ENCODE results near the gene ZNF185.

The ZNF185 gene

DNA sequence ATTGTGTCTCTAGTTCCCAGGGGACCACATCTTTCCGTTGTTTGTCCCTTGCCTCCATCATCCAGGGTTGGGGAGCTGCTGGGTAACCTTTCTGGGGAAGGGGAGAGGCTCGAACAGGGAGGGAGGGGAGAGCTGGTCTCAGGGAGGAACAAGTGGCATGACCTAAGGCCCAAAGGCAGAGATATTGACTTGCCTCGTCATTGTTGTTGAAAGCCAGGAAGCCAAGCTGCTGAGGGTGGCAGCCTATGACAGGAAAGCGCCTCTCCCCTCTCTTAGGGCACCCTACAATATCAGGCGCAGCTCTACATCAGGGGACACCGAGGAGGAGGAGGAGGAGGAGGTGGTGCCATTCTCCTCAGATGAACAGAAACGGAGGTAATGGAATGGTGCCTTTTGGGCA, 20.8 kb downstream of the ZNF185 start:
- no peak for DNase-seq

DNA sequence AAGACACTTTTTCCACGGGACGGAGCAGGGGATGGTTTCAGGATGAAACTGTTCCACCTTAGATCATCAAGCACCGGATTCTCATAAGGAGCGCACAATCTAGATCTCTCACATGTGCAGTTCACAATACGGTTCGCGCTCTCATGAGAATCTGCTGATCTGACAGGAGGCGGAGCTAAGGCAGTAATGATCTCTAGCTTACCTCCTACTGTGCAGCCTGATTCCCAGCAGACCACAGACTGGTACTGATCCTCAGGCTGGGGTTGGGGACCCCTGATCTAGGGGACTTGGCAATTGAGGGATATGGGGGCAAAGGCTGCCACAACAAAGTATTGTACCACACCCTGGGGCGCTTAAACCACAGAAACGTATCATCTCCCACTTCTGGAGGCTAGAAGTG, 25.7 kb downstream of the ZNF185 start:
- DNase-seq: no peak

DNA sequence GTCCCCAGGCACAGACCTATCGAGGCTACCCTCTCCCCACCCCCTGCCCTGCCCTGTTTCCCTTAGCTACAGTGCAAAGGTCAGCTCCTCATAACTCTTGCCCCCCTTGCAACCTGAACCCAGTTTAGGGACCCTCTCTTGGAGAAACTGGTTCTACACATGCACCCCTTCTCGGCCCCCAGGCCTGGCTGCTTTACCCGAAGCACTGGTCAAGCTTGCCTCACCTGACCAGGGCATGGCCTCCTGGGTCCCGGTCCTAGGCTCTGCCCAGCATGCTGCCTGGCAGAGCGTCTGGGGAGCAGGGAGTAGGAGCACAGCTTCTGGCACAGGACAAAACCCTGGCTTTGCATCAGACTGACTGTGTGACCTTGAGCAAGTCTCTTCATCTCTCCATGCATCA, 28.0 kb downstream of the ZNF185 start:
- DNase-seq: no peak

DNA sequence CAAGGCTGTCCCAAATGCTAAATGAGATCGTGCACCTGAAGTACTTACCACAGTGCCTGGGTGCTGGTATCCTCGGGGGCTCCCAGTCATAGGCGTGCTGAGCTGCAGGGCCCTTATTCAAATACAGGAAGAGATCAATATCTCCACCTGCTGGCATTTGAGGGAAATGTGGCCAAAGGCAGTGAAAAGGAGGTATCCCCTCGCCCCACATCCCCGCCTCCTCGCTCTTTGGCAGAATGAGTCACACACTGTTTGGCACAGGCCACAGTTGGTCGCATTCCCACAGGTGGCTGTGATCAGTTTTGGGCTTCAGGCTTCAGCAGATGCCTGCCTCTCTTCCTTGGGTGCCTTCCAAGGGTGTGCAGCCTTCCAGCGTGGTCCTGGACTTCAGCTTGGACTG, 28.4 kb downstream of the ZNF185 start:
- DNase-seq: peak; percentile 69

DNA sequence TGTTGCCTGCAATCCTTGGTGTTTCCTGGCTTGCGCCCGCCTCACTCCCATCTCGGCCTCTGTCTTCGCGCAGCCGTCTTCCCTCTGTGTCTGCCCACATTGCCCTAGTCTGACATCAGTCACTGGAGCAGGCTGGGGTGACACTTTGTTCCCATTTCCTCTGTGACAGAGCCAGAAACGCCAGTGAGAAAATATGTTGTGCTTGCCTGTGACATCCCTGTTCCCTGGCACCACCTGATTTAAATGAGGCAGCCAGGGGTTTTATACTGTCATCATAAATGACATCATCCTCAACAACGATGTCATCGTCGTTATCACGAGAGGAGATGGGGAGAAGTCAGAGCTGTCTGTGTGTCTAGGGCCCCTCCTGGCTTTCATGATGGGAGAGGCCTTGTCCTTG, 29.1 kb downstream of the ZNF185 start:
- peak; percentile 7 for DNase-seq

DNA sequence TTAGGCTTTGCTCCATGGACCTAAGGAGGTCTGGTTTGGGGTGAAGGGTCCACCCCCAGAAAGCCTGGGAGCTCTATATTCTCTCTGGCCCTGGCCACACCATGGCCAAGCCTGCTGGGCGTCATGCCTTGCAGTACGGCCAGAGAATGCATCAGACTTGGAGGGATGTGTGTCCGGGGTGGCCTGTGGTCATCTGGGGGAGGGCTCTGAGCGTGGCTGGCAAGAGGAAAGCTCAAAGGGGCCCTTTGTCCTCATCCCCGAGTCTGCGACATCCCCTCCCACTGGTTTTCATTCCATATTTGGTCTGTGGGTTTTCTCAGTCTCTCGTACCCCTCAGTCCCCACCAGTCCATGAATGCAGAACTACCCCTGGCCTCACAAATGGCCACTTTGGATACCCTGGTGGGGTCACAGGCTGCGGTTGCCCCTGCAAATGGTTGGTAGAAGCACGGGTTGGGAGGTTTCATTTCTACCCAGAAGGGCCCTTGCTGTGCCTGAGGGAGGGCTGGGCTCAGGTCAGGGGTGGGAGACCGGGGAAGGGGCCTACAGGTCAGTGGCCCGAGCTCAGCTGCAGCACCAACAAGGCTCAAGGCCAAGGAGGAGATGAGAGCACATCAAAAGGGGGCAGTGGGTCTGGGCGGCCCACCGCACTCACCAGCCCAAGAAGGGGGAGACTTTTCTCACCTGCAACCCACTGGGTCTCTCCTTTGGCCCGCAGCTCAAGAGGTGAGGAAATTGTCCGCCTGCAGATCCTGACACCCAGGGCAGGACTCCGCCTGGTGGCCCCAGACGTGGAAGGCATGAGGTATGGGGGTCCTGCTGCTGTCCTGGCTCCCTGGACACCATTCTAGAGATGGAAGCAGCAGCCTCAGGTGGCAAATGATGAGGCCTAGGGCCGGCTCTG, 30.2 kb downstream of the ZNF185 start:
- peak; percentile 14 for DNase-seq

DNA sequence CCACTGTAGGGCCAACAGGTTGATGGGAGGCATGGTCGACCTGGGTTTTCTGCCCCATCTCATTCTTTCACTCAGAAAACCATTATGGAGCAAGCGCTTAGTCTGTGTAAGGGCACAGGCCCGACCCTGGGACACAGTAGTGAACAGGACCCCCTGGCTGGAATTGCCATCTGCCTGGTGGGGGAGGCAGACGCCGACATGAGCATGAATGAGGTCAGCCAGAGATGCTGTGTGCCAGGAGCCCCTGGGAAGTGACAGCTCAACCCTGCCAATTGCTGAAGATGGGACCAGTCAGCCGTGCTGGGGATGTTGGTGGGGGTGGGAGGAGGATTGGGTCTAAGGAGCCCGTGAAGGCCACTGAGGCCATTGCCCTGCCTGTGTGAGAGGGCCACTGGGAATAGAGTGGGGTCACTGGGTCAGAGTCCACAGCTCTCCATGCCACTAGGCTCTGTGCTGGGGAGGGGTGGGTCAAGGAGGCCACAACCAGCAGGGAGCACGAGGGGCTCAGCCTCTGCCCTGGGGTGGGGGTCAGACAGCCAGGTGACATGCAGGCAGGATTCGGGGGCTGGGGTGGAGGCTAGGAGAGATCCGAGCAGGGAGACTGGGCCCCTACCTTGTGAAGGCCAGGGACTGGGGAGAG, 31.0 kb downstream of the ZNF185 start:
- DNase-seq: no peak

DNA sequence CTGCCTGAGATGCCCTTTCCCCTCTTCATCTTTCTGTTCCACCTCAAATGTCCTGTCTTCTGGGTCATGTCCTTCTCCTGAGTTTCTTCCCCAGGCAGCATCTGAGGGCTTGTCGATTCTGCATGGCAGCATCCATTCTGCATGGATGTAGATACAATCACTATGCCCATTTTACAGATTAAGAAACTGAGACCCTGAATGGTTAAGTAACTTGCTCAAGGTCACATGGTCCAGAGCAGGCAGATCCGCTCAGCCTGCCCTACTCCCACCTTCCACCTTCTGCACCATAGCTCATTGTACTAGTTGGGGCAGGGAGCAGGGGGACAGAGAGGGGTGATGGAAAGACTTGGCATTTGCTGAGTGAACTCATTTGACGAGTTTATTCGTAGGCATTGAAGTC, 32.0 kb downstream of the ZNF185 start:
- DNase-seq: no peak

DNA sequence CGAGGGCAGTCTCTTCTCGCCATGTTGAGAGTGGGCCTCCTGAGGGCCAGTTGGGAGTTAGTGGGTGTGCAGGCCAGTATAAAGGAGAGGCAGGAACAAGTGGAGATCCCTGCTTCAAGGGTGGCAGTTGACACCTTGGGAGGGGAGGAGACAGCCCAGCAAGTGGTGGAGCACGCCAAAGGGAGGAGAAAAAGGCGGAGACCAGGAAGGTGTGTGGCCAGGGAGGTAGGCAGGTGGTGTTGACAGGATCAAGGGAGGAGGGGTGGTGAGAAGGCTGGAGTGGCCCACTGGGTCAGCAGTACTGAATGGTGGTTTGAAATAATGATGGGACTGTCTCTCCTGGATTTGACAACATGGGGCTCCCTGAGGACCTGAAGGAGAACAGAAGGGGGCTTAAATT, 32.6 kb downstream of the ZNF185 start:
- DNase-seq: no peak

DNA sequence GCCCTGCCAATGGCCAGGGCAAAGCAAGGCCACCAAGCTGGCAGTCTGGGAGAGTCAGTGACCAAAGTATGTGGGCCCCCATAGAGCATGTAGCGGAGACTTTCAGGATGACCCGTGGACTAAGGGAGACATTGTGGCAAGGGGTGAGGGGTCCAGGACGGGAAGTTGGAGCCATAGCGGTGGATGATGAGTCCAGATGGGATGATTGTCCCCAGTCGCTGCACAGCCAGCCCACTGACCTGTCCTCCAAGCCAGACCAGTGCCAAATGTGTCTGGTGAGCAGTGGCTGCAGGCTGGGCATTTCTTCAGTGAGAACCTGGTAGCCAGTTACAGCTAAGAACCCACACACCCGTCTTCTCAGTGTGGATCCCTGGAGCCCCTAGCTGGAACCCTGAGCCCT, 34.3 kb downstream of the ZNF185 start:
- DNase-seq: no peak

DNA sequence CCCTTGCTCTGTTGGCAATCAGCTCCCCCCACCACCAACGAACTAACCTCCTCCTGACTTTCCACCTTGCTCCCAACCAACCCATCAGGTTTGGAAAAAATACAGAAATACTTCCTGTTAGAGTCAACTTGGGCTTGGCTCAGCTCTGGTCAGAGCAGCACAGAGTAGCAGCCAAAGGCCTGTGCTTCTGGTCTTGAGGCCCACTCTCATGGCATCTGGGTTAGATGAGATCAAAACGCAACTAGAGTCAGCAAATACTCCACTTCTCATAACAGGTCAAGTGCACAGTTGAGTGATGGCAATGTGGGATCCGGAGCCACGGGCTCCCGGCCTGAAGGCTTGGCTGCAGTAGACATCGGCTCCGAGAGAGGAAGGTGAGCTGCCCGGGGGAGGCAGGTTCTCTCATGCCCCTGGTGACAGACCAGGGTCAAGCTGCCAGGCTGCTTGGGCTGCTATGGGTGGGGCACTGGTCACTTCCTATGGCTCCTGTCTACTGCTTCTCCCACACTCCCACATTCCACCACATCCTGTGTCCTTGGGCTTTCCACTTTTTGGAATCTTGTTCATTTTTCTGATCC, 34.8 kb downstream of the ZNF185 start:
- DNase-seq: no peak

DNA sequence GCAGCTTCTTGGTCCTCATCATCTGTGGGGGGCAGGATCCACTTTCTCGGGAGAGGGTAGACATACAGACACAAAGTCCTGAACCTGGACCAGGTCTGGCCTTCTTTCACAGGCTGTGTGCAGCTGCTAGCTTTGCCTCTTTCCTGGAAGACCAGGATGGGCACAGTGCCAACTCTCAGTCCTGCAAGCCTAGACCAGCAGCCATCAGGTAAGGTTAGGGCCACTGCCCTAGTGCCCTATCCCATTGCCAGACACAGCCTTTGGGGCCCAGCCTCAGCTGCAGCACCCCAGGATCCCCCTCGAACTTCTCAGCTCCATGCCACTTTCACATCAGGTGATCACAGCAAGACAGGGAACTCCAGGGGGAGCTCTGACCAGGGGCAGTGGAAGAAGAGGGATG, 38.4 kb downstream of the ZNF185 start:
- DNase-seq: no peak

DNA sequence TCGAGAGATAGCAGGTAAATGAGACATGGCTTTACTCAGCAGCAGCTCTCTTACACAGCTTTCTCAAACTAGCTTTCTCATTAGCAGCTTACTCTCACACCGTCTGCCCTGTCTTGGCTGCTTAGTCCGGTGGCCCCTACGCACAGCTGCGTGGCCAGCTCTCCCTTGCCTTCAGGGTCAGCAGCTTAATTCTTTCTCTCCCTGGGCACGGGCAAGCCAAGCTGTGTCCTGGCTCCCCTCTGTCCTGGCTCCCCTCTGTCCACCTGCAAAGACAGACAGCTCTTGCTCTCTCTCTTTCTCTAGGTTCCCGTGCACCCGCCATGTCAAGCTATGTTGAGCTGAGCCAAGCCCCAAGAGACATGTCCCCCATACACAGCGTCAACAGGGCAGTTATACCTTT, 39.4 kb downstream of the ZNF185 start:
- DNase-seq: no peak

DNA sequence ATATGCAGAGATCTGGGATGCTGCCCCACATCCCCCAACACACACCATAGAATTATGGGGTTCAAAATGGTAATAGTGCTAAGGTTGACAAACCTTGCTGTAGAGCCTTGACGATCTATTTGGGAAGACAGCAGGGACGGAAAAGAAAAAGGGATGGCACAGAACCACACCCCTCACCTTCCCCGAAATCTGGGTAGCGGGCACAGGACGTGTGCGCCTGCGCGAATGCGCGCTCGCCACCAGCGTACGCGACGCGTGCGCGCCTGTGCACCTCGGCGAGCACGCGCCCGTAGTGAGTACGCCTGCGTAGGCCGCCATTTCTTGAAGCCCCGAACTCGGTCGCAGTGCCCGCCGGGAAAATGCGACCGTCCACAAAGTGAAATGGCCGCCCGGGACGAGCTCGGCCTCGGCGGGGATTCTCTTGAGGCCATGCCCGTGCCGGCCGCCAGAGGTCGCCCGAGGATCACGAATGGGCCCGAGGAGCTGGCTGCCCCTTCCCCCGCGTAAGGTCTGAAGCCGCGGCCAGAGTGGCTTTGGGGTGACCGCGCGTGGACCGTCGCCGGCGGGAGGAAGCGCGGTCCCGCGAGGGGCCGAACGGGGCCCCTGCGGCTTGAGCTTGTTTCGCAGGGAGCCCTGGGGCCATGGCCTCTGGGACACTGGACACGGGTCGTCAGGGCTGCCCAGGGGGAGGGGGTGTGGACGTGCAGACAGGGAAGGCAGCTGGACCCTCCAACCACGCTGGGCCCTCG, 43.6 kb downstream of the ZNF185 start:
- peak; percentile 92 for DNase-seq

DNA sequence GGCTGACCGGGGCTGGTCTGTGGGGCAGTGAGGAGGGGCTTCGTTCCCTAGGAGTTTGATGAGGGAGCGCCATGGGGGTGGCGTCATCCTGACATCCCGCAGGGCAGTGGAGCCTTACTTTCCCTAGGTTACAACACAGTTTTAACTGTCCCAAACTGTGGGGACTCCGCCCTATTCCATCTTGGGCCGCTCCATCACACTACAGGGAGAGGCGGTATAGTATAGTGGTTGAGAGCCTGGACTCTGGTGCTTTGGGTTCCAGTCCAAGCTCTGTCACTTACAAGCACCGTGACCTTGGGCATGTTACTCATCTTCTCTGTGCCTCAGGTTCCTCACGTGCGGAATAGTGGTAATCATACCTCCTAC, 44.2 kb downstream of the ZNF185 start:
- DNase-seq: no peak

DNA sequence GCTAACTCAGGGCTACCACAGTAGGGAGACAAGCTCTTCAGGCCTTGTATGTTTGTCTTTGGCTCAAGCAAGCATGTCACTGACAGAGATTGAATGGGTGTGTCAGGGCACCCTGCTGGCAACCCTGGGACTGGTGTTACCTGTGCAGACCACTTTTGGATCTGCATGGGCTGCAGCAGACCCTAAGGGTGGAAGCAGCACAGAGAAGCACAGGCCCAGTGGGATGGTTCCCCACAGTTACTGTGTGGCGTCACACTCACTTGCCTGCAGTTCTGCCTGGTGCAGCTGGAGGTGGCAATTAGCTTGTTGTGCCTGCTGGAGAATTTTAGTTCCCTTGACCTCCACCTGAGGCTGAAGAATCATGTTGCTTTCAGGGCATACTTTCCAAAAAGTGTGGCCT, 46.0 kb downstream of the ZNF185 start:
- DNase-seq: no peak

DNA sequence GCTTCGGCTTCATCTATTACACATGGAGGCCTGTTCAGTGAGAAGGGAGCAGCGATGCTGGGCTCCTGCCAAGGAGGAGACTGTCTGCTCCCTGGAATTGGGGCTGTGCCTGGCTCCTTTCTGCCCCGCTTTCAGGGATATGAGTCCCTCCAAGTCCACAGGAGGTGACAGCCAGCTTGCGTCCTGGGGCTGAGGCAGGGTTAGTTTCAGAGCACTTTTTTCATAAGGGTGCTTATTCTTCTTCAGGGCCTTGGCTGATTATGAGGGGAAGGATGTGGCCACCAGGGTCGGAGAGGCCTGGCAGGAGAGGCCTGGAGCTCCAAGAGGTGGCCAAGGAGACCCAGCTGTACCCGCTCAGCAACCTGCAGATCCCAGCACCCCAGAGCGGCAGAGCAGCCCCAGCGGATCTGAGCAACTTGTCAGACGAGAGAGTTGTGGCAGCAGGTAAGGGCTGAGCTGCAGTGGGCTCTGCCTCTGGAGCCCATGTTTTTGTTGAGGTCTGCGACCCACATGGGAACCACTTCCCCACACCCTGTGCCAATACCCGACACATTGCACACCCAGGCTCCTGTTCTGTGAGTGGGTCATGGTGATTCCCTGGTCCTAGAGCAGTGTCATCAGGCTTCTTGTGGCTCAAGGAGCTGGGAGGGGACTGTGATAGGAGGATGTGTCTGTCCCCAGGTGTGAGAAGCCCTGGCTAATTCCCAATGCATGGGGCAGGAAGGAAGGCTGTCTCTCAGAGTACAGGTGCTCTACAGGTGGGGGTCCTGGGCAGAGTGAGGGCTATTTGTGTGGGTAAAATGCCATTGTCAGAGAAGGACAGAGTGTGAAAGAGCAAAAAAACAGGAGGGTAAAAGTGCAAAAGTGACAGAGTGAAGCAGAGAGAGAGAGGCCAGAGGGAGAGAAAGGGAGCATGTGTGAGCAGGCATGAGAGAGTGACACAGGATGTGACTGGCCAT, 47.4 kb downstream of the ZNF185 start:
- no peak for DNase-seq

DNA sequence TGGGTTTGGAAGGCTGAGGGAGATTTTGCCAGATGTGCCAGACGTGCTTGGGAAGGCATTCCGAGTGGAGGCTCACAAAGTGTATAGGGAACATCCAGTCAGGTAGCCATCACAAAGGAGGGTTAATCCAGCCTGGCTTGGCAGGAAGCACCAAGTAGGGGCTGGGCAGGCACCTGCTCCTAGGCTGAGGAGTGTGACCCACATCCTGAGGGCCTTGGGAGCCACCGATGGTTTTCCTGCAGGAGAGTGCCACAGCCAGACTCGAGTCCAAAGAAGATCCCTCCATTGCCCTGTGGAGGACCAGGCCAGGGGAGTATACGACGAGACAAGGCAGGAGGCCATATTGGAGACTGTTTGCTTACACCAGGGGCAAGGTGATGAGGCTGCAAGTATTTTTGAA, 48.8 kb downstream of the ZNF185 start:
- DNase-seq: no peak
